22Rv1 (cell line): ENCODE results near the gene SQOR.
A peak's percentile ranks its signal among the peaks of the same experiment; 100 is the strongest.

Source experiments
- H3K27ac ChIP-seq: fragments of 450-650 bp; 2 replicates; pipeline ENCODE4 v1.5.1; 2017
- ZFX ChIP-seq: fragments of 450-650 bp; IDR thresholded peaks from 2 replicates; pipeline ENCODE4 v1.6.1; 2017; ENCODE audit warnings: antibody characterized with exemption, borderline replicate concordance
- TF ChIP-seq, protein P1 (sequence below): fragments of 450-650 bp; IDR thresholded peaks from 2 replicates; pipeline ENCODE4 v1.5.1; 2017; ENCODE audit warnings: mild to moderate bottlenecking

Gene SQOR

DNA sequence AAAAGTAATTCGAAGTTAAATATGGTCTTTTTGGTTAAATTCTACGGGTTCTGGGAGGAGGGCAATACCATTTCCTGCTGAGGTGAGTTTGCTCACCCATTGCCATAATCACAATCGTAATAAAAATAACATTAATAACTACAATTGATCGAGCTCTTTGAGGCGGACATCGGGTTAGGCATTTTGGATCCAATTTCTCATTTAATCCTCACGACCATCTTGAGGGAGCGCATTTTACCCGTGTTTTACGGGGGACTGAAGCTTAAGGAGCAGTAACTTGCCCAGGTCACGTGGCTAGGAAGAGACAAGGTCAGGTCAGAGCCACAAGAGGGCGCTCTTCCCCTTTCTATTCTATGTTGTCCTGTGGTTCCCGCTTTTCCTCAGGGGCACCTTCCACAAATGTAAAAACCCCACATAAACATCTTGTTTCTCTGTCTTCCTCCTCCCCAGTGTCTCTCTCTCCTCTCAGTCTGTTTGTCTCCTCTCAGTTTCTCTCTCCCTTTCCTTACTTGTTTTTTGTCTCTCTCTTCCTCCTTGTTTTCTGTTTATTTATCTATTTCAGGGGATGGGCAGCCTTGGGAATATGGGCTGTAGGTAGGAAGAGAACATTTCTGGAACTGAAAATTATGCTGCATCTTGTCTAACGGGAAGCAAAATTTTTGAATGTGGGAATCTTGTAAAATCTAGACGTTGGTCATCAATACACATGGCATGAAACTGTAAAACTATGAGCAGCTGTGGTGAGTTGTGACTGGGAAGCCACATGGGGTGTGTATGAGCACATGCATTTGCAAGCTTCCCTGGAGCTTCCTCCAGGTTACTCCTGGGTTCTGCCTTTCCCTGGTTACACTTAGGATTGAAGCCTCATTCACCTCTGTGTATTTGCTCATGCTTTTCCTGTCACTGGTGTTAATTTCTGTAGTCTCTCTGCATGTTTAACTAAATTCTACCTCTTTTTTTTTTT is 71.0 kb downstream of the SQOR start:
- TF ChIP-seq, protein P1, sequence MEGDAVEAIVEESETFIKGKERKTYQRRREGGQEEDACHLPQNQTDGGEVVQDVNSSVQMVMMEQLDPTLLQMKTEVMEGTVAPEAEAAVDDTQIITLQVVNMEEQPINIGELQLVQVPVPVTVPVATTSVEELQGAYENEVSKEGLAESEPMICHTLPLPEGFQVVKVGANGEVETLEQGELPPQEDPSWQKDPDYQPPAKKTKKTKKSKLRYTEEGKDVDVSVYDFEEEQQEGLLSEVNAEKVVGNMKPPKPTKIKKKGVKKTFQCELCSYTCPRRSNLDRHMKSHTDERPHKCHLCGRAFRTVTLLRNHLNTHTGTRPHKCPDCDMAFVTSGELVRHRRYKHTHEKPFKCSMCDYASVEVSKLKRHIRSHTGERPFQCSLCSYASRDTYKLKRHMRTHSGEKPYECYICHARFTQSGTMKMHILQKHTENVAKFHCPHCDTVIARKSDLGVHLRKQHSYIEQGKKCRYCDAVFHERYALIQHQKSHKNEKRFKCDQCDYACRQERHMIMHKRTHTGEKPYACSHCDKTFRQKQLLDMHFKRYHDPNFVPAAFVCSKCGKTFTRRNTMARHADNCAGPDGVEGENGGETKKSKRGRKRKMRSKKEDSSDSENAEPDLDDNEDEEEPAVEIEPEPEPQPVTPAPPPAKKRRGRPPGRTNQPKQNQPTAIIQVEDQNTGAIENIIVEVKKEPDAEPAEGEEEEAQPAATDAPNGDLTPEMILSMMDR: peak; percentile 84
- no peak for TF ChIP-seq ZFX
- no peak overlapping the region for H3K27ac ChIP-seq

DNA sequence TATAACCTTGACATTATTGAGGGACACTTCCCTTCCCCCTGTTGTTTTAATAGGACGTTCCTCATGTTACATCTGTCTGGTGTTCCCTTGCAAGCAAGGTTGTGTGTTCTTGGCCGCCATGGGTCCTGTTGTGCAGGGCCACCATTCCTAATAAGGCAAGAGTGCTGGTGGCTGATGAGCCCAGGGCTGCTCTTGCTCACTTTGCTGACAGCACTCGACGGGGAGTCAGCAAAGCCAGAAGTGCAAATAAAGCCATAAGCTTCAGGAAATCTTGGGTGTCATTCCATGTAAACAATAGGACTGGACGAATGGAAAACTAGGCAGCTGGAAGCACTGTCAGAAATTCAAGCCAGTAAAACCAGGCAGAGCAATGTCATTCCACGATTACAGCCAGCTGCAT is 75.8 kb downstream of the SQOR start:
- no peak overlapping the region for H3K27ac ChIP-seq
- TF ChIP-seq ZFX: no peak
- TF ChIP-seq, protein P1: no peak

DNA sequence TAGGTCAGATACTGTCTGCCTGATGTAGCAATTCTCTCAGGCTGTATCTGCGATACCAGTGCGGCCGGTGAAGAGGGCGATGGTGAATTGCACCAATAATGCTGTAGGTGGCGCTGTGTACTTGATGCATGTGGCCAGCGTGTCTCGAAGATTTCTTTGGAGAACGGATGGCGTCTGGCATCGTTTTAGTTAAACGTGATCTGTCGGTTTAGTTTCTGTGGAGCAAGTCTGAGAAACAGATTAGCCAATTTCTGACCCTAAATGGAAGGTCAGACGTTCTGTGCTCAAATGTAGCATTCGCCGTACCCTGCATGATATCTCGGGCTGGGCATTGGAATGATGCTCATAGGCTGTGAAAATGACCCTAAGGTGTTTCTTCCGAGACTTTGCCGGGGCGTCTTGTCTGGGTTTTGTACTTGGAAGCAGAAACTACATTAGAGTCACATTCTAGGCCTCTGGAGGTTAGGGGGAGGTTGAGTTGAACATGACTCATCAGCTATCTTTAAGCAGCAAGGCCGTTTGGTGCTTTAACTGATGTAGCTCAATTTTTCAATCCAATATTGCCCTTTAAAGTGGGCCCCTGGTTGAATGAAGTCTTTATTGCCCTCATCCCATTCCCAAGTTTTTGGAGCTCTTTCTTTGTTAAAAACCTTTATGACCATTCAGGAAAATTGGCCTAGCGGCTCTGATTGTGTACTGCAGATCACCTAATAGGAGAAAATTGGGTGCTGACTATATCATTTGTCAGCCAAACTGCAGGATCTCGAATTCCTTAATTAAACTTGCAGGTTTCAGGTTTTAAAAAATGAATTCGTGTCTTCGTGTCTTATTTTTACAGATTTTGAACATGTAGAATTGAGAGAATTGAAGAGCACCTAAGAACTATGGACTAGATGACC is 80.0 kb downstream of the SQOR start:
- TF ChIP-seq, protein P1: peak; percentile 93
- TF ChIP-seq ZFX: no peak
- no peak overlapping the region for H3K27ac ChIP-seq

DNA sequence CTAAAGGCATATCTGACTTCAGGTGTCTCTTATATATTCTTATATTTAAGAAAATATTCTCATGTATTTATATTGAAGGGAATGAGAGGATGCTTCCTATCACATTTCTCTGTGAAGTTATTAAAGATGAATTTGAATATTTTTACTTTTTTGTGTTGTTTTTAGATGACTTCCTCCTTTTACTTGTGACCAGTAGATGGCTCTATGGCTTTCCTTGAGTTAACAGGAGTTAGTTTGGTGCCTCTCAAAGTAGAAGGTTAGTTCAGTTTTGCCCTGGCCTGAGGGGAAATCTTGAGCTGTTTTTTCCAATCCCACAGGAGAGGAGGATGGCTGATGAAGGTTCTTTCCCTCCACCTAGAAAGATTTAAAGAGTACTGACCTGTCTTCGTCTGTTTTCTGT is 80.7 kb downstream of the SQOR start:
- TF ChIP-seq, protein P1: peak; percentile 19; the same call in 1 of the 2 replicates
- TF ChIP-seq ZFX: no peak
- no peak overlapping the region for H3K27ac ChIP-seq

DNA sequence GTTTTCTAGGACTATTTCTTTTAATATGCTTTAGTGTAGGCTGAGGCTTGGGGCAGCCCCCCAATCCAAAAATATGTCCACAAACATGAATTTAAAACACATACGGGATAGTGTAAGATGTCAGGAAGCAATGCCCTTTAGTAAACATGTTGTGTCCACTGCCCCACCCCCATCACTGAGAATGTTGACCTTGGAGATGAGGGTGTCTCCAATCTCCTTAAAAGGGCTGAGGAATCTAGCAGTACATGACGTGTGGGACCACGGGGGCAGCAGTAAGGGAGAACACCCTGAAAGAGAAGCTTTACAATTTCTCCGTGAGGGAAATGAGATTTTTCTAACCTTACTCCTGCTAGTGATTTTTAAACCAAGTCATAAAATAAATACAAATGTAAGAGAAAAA is 84.7 kb downstream of the SQOR start:
- no peak overlapping the region for H3K27ac ChIP-seq
- no peak for TF ChIP-seq ZFX
- TF ChIP-seq, protein P1: no peak

DNA sequence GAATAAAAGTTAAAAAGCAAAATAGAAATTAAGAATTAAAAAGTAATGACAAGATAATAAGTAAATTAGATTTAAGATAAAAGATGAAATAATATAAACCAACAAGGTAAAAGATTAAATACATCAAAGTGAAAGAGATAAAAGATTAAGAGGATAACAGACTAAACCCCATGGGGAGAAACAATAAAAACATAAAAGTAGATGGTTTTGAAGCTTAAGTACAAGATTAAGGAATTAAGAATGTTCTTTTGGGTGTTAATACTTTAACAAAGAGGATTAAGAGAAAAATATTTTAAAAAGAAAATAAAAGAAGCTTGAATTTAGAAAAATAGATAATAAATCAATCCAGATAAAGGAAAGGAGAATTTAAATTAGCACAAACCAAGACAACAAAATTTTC is 85.4 kb downstream of the SQOR start:
- no peak for TF ChIP-seq ZFX
- TF ChIP-seq, protein P1: no peak
- no peak overlapping the region for H3K27ac ChIP-seq
